Testis (tissue), 3 donors: ENCODE data around the gene TACO1. TPM values are rescaled to one million over a fixed set of nuclear protein-coding genes. Genes with fewer than 3 reads are reported as not detected.

Source experiments
- DNase-seq: peaks from one replicate; pipeline ENCODE4 v3.0.0-alpha.2; 2019
- H3K27ac ChIP-seq, 2 donors: fragments of 200-600 bp; sonication (generic); one replicate each; pipeline ENCODE4 v1.5.1; 2019
- H3K27me3 ChIP-seq: fragments of 200-600 bp; sonication (generic); one replicate; pipeline ENCODE4 v1.5.1; 2019
- H3K36me3 ChIP-seq: fragments of 200-600 bp; sonication (generic); one replicate; pipeline ENCODE4 v1.5.1; 2017; ENCODE audit warnings: low read depth; ENCODE audit errors: missing control alignments
- H3K4me1 ChIP-seq: fragments of 200-600 bp; sonication (generic); one replicate; pipeline ENCODE4 v1.5.1; 2019
- H3K4me3 ChIP-seq, 2 donors: fragments of 200-600 bp; sonication (generic); one replicate each; pipeline ENCODE4 v1.5.1; 2017 to 2019
- H3K9me3 ChIP-seq: fragments of 200-600 bp; sonication (generic); one replicate; pipeline ENCODE4 v1.5.1; 2017
- POLR2A ChIP-seq: fragments of 450-650 bp; IDR thresholded peaks from one replicate; pipeline ENCODE4 v1.6.1; 2017; ENCODE audit warnings: antibody characterized with exemption, mild to moderate bottlenecking, moderate library complexity
- WGBS, 2 donors: methylation state at CpG; one replicate each; pipeline ENCODE4 v1.1.5; 2018; 5-methylcytosine and 5-hydroxymethylcytosine counted together
- intact Hi-C: fragments of 100-400 bp; cut with DNase I; formaldehyde crosslinking; loops from one replicate; pipeline ENCODE4 v1.15.1; 2023; ENCODE audit warnings: low total_unique reads
- polyA plus RNA-seq: library from polyadenylated mRNA; stranded (reverse); fragments of 350-450 nt; fragmentation: Illumina TruSeq; extraction: RNeasy Lipid Tissue Mini Kit (QIAGEN cat#74804); gene quantifications from one replicate; pipeline ENCODE4 v1.2.3, GENCODE V29; 2014; ENCODE audit warnings: low read depth, low replicate concordance; ENCODE audit not compliant: insufficient read depth
- total RNA-seq, 2 donors: library from RNA; depleted of rRNA; stranded (reverse); fragments of >200 nt; gene quantifications; one replicate each; pipeline ENCODE4 v1.2.3, GENCODE V29; 2016
- TF ChIP-seq, protein P1 (sequence below), 3 experiments: fragments of 450-650 bp in 2 of 3; fragments of 200-600 bp in 1 of 3; sonication (generic) in 1 of 3; IDR thresholded peaks; one replicate each; pipeline ENCODE4 v1.5.1; 2016 to 2019; ENCODE audit warnings: antibody characterized with exemption in 3 of 3, mild to moderate bottlenecking in 2 of 3, moderate library complexity in 1 of 3

The TACO1 gene
- total and polyA plus RNA-seq, 3 donors from 2014 or later, result 19.2 to 28.0 (median 22.3) TPM

DNA sequence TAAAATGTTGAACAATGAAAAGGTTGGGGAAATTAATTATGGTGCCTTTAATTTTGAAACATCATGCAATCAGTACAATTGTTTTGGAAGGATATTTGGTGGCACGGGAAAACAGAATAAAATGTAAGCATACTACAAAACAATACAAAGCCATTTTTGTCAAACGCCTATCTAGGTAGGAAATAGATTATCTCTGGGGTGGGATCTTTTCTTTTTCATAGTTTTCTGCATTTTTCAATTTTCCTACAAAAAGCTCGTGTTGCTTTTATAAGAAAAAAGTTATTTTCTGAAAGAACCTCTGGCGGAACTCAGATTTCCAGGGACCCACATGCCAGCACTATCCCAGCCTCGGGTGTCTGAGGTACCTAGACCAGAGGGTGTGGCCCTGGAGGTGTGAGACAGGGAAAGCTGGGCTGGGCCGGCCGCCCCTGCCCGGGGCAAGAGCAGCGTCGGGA is 20.6 kb downstream of the TACO1 start:
- intact Hi-C loops, result loop anchor here (10.0 kb wide), 1 partner anchor 194 kb away; no protein-coding TSS in a partner anchor
- TF ChIP-seq, protein P1, sequence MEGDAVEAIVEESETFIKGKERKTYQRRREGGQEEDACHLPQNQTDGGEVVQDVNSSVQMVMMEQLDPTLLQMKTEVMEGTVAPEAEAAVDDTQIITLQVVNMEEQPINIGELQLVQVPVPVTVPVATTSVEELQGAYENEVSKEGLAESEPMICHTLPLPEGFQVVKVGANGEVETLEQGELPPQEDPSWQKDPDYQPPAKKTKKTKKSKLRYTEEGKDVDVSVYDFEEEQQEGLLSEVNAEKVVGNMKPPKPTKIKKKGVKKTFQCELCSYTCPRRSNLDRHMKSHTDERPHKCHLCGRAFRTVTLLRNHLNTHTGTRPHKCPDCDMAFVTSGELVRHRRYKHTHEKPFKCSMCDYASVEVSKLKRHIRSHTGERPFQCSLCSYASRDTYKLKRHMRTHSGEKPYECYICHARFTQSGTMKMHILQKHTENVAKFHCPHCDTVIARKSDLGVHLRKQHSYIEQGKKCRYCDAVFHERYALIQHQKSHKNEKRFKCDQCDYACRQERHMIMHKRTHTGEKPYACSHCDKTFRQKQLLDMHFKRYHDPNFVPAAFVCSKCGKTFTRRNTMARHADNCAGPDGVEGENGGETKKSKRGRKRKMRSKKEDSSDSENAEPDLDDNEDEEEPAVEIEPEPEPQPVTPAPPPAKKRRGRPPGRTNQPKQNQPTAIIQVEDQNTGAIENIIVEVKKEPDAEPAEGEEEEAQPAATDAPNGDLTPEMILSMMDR (IDR thresholded peaks at IDR 0.05), result no peak
- no peak for TF ChIP-seq POLR2A
- Histone ChIP-seq H3K4me3 (peak overlapping the region; percentile 57 to 76), H3K4me1 (no peaks in the 10 kb centered on the region), H3K27ac (peak overlapping the region; percentile 80 to 91), H3K36me3 (no peaks in the 10 kb centered on the region), H3K27me3 (no peaks in the 10 kb centered on the region), H3K9me3 (no peaks in the 10 kb centered on the region)
- DNase-seq, result no peak
- 2% methylated on average over 10 of the region's 10 CpGs for WGBS, 2 donors

DNA sequence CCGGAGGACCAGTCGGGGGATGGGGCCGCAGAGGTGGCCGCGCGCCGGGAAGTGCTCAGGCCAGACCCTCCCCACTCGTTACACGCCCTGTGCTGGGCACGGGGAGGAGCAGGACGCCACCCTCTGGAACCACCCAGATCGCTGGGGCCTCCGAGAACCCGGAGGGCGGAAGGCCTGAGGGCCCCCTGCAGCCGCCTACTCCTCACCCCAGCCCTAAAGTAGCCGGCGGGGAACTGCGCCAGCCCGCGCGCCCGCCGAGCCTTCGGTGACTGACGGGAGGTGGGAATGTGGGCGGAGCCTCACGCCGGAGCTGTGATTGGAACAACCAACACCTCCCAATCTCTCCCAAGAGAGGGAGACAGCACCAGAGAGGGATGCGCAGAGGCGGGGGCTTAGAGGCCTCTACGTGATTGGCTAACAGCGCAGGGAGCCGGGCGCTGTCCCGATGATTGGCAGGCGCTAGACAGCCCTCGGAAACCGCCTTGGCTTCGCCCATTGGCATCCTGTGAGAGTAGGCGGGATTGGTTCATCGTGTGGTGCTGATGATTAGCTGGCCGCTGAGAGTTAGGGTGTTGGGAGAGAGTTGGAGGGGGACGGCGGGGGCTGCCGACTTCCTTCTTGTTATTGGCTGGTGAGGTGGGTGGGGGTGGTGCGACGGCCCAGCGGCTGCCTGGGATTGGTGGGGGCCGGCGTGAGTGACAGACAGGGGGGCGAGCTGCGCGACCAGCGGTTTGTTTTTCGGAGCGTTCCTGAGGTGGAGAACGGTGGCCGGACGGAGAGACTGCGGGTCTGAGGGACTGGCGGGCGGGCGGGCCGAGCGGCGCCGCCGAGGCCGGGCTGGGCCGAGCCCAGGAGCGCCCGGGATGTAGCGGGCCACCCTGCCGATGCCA is 21.2 kb downstream of the TACO1 start, which contains the start of gene MAP3K3:
MAP3K3 (plus strand) TSS at position 734 of the 890 bp plus-strand sequence. CDS start 343 bp downstream, outside the sequence.
- intact Hi-C loops, result loop anchor here (10.0 kb wide), 1 partner anchor 193 kb away; no protein-coding TSS in a partner anchor
- Histone ChIP-seq H3K4me1 (peaks cover 2% of the 10 kb centered on the region), H3K27ac (peak within 1 kb of the TSS; percentile 80 to 91), H3K27me3 (no peaks in the 10 kb centered on the region), H3K36me3 (no peaks in the 10 kb centered on the region), H3K9me3 (no peaks in the 10 kb centered on the region), H3K4me3 (peak within 1 kb of the TSS; percentile 66 to 76)
- TF ChIP-seq POLR2A, result peak; percentile 54
- TF ChIP-seq, protein P1 (IDR thresholded peaks at IDR 0.05), result no peak
- peak; percentile 100 for DNase-seq
- WGBS, 2 donors, result 0% methylated on average over 41 to 56 of the region's 75 CpGs

DNA sequence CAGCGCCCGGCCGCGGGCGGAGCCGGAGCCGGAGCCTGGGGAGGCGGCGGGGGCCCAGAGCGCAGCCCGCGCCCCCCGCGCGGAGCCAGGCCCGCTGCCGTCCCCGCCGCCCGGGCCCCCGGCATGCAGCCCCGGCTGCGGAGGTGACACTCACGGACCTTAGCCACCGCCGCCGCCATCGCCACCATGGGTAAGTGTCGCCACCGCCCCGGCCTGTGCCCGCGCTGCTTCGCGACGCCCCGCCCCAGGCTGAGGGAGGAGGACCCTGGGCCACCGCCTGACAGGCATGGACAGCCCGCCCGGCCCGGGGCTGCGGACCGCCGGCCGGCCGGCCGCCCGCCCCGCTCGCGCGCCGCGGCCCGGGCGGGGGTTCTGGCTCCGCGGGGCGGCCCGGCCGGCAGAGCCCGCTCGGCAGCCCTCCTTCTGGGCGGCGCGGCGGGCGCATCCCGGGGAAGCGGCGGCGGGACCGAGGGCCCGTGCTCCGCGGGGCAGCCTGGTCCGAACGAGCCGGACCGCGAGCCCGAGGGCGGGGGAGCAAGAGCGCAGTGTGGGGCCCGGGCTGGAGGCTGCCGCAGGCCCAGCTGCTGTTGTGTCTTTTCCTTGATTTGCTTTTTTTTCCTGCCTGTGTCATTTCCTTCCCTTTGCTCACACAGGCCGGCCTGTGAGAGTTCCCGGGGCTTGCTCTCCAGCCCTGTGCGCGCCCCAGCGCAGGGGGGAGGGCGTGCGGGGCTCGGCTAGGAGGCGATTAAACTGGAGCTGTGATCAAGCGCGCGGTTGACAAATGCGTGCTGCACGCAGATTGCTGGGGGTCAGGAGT is 22.1 kb downstream of the TACO1 start:
- Histone ChIP-seq H3K27me3 (no peaks in the 10 kb centered on the region), H3K4me3 (peak overlapping the region; percentile 66 to 76), H3K4me1 (peaks cover 5% of the 10 kb centered on the region), H3K36me3 (no peaks in the 10 kb centered on the region), H3K9me3 (no peaks in the 10 kb centered on the region), H3K27ac (peak overlapping the region; percentile 76 to 91)
- TF ChIP-seq POLR2A, result no peak
- TF ChIP-seq, protein P1 (IDR thresholded peaks at IDR 0.05), result no peak
- DNase-seq, result peak; percentile 64
- 0 to 1% methylated on average over 16 to 66 of the region's 100 CpGs for WGBS, 2 donors
- intact Hi-C loops, result loop anchor here (10.0 kb wide), 1 partner anchor 192 kb away; no protein-coding TSS in a partner anchor

DNA sequence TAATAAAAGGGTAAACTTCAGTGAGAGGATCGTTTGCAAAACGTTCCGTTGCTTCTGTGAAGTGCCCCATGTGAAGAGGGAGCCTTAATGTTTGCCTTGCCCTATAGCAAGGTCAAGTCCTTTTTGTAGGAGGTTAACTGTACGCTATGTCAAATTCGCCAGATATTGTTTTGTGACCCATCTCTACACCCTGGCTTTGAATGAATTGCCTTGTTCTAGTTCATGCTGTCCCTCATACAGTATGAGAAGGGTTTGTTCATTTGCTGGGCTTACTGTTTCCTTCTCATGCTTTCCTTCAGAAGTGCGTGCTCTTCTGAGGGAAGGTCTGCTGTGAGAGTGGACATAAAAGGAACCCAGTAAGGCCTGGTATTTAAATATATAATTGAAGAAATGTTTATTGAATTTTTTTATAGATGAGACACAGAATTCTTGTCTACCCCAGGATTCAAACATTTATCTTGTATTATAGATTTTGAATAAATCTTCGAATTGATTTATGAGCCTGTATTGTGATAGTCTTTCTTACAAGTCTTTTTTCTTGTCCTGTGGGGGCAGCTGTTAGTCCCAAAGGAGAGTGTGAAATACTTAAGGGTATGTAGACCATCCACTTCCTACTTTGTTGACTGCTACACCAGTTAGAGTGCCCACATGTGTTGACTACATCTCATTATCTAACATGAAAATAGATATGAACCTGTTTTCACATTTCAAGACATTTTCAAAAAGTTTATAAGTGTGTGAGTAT is 23.3 kb downstream of the TACO1 start:
- H3K27ac ChIP-seq, result peak overlapping the region in 1 of 2 donors; percentile 91
- H3K36me3 ChIP-seq, result no peaks in the 10 kb centered on the region
- DNase-seq, result no peak
- TF ChIP-seq, protein P1 (IDR thresholded peaks at IDR 0.05), result no peak
- no peak for TF ChIP-seq POLR2A
- peaks cover 5% of the 10 kb centered on the region for H3K4me1 ChIP-seq
- no peaks in the 10 kb centered on the region for H3K27me3 ChIP-seq
- no peaks in the 10 kb centered on the region for H3K9me3 ChIP-seq
- 22 to 23% methylated on average over 7 of the region's 7 CpGs for WGBS, 2 donors
- intact Hi-C loops, result loop anchor here (10.0 kb wide), 1 partner anchor 191 kb away; no protein-coding TSS in a partner anchor
- H3K4me3 ChIP-seq, result peak overlapping the region in 1 of 2 donors; percentile 66
